HG02759 (cell line): ENCODE results near the gene OPALIN.

Experiments
- ATAC-seq: cut with Tn5 transposase; IDR thresholded peaks from one replicate; pipeline ENCODE4 v1.9.1; 2021; ENCODE audit warnings: mild to moderate bottlenecking, moderate library complexity; ENCODE audit not compliant: unreplicated experiment

The OPALIN gene

DNA sequence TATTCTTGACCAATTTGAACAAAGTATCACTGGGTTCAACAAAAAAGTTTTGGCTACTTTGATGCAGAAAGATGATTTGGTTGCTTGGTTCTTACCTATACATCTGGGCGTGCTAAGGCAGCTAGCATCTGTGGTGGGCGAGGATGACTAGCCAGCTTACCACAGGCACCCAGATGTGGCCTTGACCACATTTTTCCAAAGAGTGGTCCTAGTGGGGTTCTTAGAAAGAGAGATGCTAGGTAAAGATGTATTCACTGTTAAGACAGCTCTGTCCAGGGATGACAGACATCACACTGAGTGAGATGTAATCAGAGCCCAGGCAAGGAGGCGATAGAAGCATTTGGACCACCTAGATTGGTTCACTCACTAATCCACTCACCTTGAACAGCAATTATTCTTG is 53.8 kb downstream of the OPALIN start:
- ATAC-seq, result no peak

DNA sequence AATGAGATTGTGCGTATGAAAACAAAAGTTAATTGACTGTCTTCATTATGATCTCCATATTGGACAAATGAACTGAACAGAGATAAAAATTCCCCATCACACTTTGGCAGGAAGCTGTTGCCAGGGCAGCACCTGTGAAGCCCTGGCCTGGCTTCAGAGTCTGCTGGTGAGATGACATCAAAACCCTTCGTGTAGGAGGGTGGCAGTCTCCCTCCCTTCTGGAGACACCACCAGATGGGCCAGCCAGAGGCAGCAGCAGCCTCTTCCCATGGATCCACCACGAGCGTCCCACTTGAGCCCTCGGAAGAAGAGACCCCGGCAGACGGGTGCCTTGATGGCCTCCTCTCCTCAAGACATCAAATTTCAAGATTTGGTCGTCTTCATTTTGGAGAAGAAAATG is 54.6 kb downstream of the OPALIN start, which contains the start of gene DNTT:
DNTT (plus strand) TSS at position 205 of the 400 bp plus-strand sequence; CDS start at position 269, 64 bp downstream.
- ATAC-seq, result no peak

DNA sequence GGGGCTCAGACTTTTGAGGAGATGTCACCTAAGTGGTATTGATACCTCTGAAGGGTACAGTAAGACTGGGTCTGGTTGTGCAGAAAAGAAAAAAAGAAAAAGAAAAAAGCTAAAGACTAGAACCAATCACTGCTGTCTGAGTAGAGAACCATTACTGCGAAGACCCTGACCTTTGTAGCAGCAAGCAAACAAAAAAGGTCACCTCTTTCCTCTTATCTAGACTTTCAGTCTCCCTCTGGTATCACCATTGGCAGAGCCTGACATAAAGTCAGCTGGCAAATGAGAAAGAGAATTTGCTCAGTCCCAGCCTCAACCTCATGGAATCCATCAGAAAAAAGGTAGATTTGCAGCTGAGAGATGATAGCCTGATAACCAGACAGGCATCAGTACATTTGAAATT is 57.2 kb downstream of the OPALIN start:
- ATAC-seq, result no peak

DNA sequence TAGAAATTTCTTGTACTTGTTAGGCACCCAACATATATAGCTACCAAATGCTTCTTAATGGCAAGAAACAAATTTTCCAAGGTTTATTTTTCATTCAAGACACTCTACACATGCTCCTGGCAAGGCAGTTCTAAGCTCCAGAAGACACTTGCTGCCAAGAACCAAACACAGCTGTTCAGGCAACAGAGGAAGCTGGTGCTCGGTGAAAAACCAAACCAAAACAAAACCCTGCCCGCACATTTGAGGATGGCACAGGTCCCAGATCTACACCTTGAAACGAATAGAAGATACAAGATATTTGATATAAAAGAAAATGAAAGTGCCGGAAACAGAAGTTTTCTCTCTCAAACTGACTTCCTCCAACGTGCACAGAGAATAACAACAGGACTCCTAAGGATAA is 59.4 kb downstream of the OPALIN start:
- no peak for ATAC-seq

DNA sequence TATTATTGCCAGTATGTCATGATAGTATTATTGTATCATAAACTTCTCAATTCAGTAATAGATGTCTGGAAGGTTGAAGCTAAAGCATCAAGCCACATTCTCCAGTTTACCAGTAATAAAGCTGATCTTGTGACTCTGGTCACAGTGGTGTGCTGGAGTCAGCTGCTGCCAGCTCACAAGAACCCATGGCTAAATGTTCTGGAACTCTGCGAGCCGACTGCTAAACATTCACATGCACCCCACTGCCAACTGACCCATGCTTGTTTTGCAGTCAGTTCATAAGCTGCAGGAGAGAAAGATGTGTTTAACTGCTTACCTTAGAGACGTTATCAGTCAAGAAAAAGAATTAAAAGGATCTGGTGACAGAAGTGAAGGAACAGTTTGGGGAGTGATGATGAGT is 60.4 kb downstream of the OPALIN start:
- ATAC-seq, result no peak

DNA sequence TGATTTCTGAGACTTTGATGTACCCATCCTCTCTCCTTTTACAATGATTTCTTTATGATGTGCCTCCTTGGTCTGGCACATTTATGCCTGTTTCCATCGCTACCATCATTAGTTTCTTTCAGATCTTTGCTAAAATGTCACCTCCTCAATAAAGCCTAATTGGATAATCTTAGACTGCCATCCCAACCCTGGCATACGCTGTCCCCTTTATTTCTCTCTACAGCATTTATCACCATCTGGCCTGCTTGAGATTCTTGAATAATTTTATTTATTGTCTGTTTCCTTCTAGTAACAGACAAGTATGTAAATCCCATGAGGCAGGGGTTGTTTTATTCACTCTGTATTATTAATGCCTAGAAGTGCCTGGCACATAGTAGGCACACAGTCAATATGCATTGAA is 61.3 kb downstream of the OPALIN start:
- no peak for ATAC-seq

DNA sequence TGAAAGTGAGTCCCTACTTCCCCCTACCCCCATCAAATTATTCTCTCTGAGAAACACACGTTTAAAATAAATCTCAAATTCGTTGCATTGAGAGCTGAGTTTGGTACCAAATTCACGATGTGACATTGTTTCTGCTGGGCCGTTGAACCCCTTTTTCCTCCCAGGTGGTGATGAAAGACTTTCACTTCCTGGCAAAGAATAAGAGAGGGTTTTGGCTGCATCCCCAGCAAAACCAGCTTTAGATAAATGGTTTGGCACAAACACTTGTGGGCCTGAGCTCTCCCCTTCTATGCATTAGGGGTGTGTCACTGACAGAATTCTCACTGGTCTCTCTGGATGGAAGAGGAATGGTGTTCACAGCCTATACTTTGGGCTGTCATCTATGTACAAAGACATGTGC is 63.3 kb downstream of the OPALIN start:
- no peak for ATAC-seq
